GM13976 (cell line): Measurements from ENCODE around the gene UBQLN1.

Source experiments
- DNase-seq: peaks from one replicate; pipeline ENCODE4 v3.0.0; 2012; ENCODE audit warnings: low spot score
- CTCF ChIP-seq: IDR thresholded peaks from 2 replicates; pipeline ENCODE4 v1.5.1; 2012; ENCODE audit warnings: borderline replicate concordance, mild to moderate bottlenecking; ENCODE audit not compliant: insufficient read depth; ENCODE audit errors: extremely low read depth, missing control alignments, control extremely low read depth
- in situ Hi-C: fragments of 300-500 bp; cut with MboI; formaldehyde crosslinking; loops from one replicate; pipeline ENCODE4 v1.12.0; 2022; ENCODE audit warnings: low sequenced_read_pairs, mixed read lengths, inconsistent platforms; ENCODE audit not compliant: unreplicated experiment

Gene UBQLN1

DNA sequence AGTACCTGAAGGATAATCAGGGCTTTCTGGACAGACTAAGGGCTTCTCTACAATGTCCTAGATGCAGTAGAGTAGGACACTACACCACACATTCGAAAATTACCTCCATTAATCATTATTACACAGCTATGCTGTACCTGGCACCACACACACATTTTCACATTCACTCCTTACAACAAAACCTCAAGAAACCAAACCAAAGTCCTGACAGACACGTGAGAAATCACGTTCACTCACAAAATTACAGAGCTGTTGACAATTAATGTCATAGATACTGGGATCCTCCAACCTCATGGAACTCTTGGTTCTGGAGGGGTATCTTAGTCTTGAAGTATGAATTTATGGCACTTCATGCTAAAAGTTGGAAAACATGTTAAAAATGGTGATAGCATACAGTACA is 16.3 kb downstream of the UBQLN1 start:
- DNase-seq, result no peak
- TF ChIP-seq CTCF, result no peak
- in situ Hi-C loops, result no loop called here

GRCh38 chr9:83688921-83689320 is 18.8 kb downstream of the UBQLN1 start:
- DNase-seq, result no peak
- in situ Hi-C loops, result no loop called here
- no peak for TF ChIP-seq CTCF

DNA sequence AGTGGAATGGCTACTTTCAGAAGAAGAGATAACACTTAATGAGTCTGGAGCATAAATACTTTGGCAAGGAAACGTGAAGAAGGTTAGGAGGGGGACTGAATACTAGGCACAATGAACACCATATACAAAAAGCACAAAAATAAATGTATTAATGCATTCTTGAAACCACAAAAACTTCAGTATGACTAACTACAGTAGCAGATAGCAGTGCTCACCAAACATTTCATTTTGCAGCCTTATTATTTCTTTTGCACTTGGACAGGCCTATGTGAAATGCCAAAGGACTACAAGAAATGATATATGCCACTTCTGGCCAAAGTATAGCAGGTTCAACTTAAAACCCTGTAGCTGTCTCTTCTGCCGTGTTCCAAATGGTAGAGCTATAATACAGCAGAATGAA is 26.3 kb downstream of the UBQLN1 start:
- in situ Hi-C loops, result no loop called here
- DNase-seq, result no peak
- TF ChIP-seq CTCF, result no peak

- in situ Hi-C loops, result no loop called here
- no peak for DNase-seq
- no peak for TF ChIP-seq CTCF
Observed at GRCh38 chr9:83680233-83680632, 27.5 kb downstream of the UBQLN1 start.

GRCh38 chr9:83677596-83677995 is 30.2 kb downstream of the UBQLN1 start:
- no peak for TF ChIP-seq CTCF
- in situ Hi-C loops, result no loop called here
- DNase-seq, result no peak

DNA sequence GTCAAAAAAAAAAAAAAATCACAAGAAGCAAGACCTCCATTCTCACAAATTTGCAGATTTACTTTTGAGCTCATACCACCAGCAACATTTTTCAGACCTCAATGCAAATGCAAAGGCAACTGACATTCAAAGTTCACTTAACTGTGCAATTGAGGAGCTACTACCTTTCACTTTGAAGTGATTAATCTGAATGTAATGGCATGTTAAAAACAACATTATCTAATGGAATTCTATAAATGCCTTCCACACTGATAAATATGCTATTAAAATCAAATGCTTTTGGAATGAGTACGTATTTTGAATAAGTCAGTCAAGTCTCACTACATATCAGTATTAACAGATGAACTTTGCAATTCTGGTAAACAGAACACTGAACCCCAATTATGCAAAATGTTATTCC is 32.3 kb downstream of the UBQLN1 start:
- no peak for DNase-seq
- no peak for TF ChIP-seq CTCF
- in situ Hi-C loops, result no loop called here

- DNase-seq, result no peak
- in situ Hi-C loops, result no loop called here
- TF ChIP-seq CTCF, result no peak
Observed at GRCh38 chr9:83671451-83671850, 36.3 kb downstream of the UBQLN1 start.
